Measurements from ENCODE around the gene ARAP2.

ARAP2 gene

GRCh38 chr4:36180206-36180605 is 64.1 kb downstream of the ARAP2 start:
- DNase-seq = no peak

GRCh38 chr4:36178484-36178883 is 65.8 kb downstream of the ARAP2 start:
- no peak for DNase-seq

GRCh38 chr4:36177946-36178345 is 66.4 kb downstream of the ARAP2 start:
- DNase-seq = no peak

GRCh38 chr4:36174570-36174969 is 69.7 kb downstream of the ARAP2 start:
- no peak for DNase-seq

- DNase-seq = no peak
Observed at GRCh38 chr4:36173905-36174304, 70.4 kb downstream of the ARAP2 start.

GRCh38 chr4:36172656-36173055 is 71.7 kb downstream of the ARAP2 start:
- DNase-seq = no peak

- DNase-seq = no peak
Observed at GRCh38 chr4:36168127-36168878, 76.0 kb downstream of the ARAP2 start.

- no peak for DNase-seq
Observed at GRCh38 chr4:36165631-36166005, 78.7 kb downstream of the ARAP2 start.

GRCh38 chr4:36164900-36165630 is 79.2 kb downstream of the ARAP2 start:
- no peak for DNase-seq

- DNase-seq = no peak
Observed at GRCh38 chr4:36163198-36163597, 81.1 kb downstream of the ARAP2 start.

GRCh38 chr4:36159208-36159607 is 85.1 kb downstream of the ARAP2 start:
- no peak for DNase-seq

- no peak for DNase-seq
Observed at GRCh38 chr4:36152735-36153134, 91.6 kb downstream of the ARAP2 start.

GRCh38 chr4:36142504-36142903 is 101.8 kb downstream of the ARAP2 start:
- DNase-seq = no peak

GRCh38 chr4:36141186-36141585 is 103.1 kb downstream of the ARAP2 start:
- no peak for DNase-seq

- no peak for DNase-seq
Observed at GRCh38 chr4:36140421-36140820, 103.9 kb downstream of the ARAP2 start.

GRCh38 chr4:36138220-36138619 is 106.1 kb downstream of the ARAP2 start:
- no peak for DNase-seq

GRCh38 chr4:36137336-36137735 is 107.0 kb downstream of the ARAP2 start:
- no peak for DNase-seq

- peak; percentile 75 to 78 for DNase-seq
Observed at GRCh38 chr4:36133658-36134057, 110.7 kb downstream of the ARAP2 start.

GRCh38 chr4:36133086-36133485 is 111.2 kb downstream of the ARAP2 start:
- no peak for DNase-seq

- DNase-seq = no peak
Observed at GRCh38 chr4:36130641-36131040, 113.7 kb downstream of the ARAP2 start.

- DNase-seq = no peak
Observed at GRCh38 chr4:36128689-36129088, 115.6 kb downstream of the ARAP2 start.

GRCh38 chr4:36123906-36124305 is 120.4 kb downstream of the ARAP2 start:
- DNase-seq = peak; percentile 80 to 87

- DNase-seq = peak; percentile 75 to 82
Observed at GRCh38 chr4:36115312-36115711, 129.0 kb downstream of the ARAP2 start.

- no peak for DNase-seq
Observed at GRCh38 chr4:36111172-36111571, 133.1 kb downstream of the ARAP2 start.

- DNase-seq = no peak
Observed at GRCh38 chr4:36099509-36099908, 144.8 kb downstream of the ARAP2 start.
